Stimulated activated CD4-positive, alpha-beta T cell treated with anti-CD3 and anti-CD28 coated beads, Interleukin-1b, Interleukin-23, amount 100 ng/mL, for 48 hours (primary cell): ENCODE measurements around the gene TUBA3C.
"Not testable (repeated sequence)": the region's sequence is repeated elsewhere in the genome, so short reads cannot be mapped to it uniquely, and the experiment has no call there.

Experiments used
- DNase-seq: peaks from one replicate; pipeline ENCODE4 v3.0.0-alpha.2; 2020

The TUBA3C gene

DNA sequence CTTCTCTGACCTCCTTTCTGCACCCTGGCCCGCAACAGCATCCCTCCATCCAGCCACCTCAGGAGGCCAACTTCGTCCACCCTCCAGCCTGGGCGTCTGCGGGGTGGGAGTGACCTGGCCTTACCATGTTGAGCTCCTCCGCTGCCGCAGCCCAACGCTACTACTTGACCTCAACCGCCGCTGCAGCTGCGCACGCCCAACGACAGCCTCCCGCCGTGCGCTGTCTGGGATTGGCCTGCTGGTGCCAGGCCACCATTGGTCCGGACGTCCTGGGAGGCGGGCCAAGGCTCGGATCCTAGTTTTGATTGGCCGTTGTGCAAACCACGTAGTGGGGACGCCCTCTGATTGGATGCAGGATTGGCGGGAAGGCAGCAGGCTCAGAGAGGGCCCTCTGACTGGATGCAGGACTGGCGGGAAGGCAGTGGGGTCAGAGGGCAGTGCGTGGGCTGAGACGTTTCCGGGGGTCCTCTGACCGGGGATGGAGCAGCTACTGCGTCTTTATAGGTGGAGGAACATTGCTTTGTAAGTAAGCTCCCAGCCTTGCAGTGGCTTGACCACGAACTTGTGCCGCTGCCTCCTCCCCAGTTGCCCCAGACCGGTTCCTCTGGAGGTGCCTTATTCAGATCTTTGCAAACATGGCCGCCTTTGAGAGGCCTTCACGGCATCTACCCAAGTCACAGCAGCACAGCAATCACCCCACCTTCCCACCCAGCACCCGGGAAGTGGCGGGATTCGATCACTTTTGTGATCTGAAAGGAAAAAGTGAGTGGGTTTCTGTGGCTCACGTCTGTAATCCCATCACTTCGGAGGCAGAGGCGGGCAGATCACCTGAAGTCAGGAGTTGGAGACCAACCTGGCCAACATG, at the start of gene TUBA3C:
TUBA3C (minus strand) TSS at position 204 of the 865 bp plus-strand sequence; CDS start at position 127, 77 bp downstream.
- DNase-seq: no peak

GRCh38 chr13:19207413-19207812, 25.8 kb upstream of the TUBA3C start:
- DNase-seq: not testable (repeated sequence)

- DNase-seq: not testable (repeated sequence)
Measured at GRCh38 chr13:19192622-19193021, 11.0 kb upstream of the TUBA3C start.

GRCh38 chr13:19189911-19190310, 8.3 kb upstream of the TUBA3C start:
- not testable (repeated sequence) for DNase-seq

DNA sequence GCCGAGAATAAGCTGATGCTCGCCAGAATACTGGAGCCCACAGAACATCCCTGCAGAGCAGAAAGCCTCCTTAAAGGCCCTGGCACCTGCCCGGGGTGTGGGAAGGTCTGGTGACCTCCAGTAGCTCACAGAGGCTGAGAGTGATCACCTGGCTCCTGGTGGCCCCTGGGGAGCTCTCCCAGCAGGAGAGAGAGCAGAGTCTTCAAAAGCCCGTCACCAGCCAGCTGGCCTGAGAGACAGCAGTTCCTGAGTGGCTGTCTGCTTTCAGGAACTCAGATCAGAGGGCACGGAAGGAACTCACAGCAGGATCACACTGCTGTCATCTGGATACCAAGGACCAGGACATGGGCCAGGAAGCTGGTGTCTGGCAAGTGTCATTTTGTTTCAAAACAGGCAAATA, 7.7 kb upstream of the TUBA3C start:
- not testable (repeated sequence) for DNase-seq

- no peak for DNase-seq
Measured at GRCh38 chr13:19185865-19186645, 4.4 kb upstream of the TUBA3C start.

DNA sequence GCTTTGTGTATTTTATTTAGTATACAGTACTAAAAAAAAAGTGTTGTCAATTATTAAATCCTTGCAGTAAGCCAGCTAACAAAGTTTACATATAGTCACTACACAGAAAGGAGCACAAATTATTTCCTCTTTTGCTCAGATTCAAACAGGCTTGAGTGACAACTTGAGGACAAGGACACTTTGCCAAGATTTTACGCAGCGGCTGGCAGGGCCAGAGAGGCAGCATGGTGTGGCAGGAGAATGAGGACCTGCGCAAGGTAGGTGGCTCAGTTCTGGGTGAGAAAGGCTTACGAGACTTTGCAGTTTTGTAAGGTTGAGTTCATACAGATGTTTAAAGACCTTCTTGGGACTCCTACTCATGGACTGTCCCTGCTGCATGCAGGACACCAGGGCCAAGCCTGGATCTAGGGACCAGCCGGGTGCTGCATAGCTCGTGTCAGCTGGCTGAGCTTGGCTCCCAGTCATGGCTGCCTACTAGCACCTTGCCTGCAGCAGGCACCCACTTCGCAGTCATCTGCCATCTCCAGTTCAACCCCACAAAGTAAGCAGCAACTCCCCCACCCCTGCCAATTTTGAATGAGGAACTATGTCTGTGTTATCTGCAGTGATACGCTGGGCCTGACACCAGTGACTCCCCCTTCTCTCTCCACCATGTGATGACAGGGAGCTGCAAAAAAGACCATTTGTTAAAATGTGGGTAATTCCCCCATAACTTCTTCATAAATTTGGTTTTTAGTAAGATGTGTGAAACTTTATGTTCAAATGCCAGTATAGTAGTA, 3.7 kb upstream of the TUBA3C start:
- DNase-seq: no peak

GRCh38 chr13:19184176-19184575, 2.6 kb upstream of the TUBA3C start:
- no peak for DNase-seq

DNA sequence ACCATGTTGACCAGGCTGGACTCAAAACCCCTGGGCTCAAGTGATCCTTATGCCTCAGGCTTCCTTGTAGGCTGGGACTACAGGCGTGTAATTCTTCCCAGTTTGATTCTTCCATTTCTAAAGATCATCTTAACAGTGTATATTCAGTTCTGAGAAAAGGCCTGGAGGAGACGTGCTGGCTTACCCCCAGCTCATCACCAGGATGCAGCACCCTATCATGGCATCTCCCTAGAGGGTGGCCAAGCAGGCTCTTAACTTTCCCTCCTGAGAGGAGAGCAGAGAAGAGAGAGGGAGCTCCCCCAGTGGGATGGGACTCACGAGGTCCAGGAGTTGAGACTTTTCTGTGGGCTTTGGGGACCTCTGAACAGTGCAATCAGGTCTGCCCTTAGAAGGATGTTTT, 2.1 kb upstream of the TUBA3C start:
- no peak for DNase-seq

GRCh38 chr13:19182536-19182935, 912 bp upstream of the TUBA3C start:
- DNase-seq: no peak

DNA sequence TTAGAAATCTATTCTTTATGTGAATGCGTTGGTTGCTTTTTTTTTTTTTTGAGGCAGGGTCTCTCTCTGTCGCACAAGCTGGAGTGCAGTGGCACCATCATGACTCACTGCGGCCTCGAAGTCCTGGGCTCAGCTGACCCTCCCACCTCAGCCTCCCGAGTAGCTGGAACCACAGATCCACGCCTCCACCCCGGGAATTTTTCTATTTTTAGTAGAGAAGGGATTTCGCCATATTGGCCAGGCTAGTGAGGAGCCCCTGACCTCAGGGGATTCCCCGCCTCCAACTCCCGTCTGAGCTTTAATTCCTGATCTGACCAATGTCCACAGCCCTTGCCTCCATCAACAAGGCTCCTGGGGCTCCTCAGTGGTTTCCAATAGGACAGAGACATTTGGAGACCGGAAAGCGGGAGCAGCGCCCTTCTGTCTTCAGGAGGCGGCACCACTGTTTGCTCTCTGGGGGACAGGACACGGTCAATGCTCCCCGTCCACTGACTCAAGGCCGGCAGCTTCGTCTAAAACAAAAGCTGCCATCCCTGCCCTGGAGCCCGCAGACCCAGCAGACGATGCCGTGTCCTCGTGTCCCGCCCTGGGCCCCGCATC, 503 bp downstream of the TUBA3C start:
- no peak for DNase-seq

DNA sequence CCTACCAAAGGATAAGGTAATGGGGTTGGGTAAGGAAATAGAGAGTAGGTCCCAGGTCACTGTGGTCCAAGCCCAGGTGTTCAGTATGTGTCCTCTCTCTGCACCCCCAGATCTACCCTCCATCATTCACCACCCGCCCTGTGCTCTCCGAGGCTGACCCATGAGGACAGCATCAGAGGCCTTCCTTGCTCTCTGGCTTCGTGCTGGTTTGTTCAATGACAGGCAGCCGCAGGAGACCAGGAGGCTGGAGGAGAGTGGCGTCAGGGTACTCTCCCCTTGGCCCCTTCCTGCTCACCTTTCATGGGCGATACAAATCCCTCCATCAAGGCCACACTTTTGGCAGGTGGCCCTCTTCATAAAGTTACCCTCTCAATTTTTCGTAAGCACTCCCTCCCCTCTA, 1.7 kb downstream of the TUBA3C start:
- no peak for DNase-seq

DNA sequence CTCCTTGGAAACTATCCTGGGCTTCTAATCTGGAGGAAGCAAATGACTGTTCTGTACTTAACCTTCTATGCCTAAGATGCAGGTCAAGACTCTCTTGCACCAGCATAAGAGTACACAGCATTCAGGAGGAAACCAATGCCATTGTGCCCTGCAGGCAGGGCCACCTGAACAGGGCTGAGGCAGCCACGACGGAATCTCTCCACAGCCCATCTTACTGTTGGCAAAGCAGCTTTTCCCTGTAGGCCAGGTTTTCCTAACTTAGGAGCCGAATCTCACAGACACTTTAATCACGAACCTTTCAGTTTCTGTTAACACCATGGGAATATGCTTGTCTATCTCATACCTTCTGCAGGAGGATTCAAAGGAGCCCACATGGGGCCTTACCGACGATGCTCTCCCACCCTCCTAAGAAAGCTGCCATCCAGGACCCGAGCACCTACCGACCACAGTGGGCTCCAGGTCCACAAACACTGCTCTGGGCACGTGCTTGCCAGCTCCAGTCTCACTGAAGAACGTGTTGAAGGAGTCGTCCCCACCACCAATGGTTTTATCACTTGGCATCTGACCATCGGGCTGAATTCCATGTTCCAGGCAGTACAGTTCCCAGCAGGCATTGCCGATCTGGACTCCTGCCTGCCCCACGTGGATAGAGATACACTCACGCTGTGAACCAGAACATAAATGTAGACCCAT, 2.6 kb downstream of the TUBA3C start:
- no peak for DNase-seq

DNA sequence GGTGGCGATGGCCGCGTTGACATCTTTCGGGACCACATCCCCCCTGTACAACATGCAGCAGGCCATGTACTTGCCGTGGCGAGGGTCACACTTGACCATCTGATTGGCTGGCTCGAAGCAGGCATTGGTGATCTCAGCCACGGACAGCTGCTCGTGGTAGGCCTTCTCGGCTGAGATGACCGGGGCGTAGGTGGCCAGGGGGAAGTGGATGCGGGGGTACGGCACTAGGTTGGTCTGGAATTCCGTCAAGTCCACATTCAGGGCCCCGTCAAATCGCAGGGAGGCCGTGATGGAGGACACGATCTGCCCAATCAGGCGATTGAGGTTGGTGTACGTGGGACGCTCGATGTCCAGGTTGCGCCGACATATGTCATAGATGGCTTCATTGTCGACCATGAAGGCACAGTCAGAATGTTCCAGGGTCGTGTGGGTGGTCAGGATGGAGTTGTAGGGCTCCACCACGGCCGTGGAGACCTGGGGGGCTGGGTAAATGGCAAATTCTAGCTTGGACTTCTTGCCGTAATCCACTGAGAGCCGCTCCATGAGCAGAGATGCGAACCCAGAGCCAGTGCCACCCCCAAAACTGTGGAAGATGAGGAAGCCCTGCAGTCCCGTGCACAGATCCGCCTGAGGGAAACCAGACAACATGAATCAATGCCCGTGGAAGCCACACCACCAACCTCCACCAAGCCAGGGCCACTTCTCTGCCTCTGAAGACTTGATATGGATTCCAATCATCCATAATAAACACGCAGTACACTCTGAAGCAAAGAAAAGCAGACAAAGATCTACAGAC, 4.4 kb downstream of the TUBA3C start:
- DNase-seq: not testable (repeated sequence)

GRCh38 chr13:19173752-19174151, 7.9 kb downstream of the TUBA3C start:
- DNase-seq: no peak

GRCh38 chr13:19172647-19173030, 9.0 kb downstream of the TUBA3C start:
- DNase-seq: no peak

- no peak for DNase-seq
Measured at GRCh38 chr13:19172007-19172646, 9.5 kb downstream of the TUBA3C start.

DNA sequence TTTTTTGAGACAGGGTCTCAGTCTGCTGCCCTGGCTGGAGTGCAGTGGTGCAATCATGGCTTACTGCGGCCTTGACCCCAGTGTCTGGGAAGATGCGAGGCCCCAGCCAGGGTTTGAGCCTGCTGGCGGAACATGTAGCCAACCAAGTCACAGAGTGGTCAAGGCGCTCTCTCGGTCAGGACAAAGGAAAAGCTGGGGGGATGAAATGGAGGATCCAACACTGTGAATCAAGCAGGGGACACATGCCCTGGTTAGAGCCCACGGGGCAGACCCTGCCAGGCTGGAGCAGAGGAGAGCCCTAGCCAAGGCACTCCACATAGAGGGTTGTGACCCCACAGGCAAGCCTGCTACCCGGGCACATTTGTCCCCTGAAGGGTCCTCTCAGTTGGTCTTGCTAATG, 10.1 kb downstream of the TUBA3C start:
- DNase-seq: no peak

- DNase-seq: no peak
Measured at GRCh38 chr13:19169991-19170390, 11.6 kb downstream of the TUBA3C start.

DNA sequence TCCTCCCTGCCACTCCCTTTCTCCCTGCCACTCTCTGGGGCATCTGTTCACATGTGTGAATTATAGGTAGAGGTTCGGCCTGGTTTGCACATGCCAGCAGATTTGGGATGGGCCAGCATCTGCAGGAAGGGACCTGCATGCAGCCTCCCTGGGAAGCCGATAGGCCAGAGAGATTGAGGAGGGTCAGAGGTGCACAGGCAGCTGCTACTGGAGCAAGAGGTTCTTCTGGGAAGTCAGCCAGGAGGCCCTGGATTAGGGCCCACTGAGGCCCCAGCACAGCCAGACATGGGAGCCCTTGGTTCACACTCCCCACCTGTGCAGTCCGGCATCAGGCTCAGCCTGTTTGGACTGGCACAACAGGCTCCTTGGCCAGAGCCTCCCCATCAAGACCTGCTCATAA, 12.1 kb downstream of the TUBA3C start:
- no peak for DNase-seq

- no peak for DNase-seq
Measured at GRCh38 chr13:19161308-19161707, 20.3 kb downstream of the TUBA3C start.
